Dedifferentiated amniotic fluid mesenchymal stem cell (primary cell): ENCODE measurements around the gene SCML1.
"Not testable (repeated sequence)": the region's sequence is repeated elsewhere in the genome, so short reads cannot be mapped to it uniquely, and the experiment has no call there.

ENCODE experiments used
- DNase-seq: peaks from one replicate; pipeline ENCODE4 v3.0.0-alpha.2; 2016; ENCODE audit errors: extremely low spot score

The SCML1 gene

DNA sequence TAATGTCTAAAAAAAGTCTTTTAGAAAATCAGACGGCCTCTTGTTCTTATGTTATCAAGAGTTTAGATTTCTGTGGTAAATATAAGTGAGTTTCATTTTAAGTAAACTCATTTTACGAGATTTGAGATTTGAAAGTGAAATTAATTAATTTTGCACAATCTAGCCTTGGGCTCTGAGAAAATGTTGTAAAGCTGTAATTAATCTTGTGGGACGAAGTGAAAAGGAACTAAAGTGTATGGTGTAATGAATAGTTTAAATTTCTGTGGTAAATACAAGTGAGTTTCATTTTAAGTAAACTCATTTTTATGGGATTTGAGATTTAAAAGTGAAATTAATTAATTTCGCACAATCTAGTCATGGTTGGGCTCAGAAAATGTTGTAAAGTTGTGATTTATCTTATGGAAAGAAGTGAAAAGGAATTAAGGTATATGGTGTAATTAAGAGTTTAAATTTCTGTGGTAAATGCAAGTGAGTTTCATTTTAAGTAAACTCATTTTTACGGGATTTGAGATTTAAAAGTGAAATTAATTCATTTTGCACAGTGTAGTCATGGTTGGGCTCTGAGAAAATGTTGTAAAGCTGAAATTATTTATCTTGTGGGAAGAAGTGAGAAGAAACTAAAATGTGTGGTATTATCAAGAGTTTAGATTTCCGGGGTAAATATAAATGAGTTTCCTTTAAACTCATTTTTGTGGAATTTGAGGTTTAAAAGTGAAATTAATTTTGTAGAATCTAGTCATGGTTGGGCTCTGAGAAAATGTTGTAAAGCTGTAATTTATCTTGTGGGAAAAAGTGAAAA lies 1.6 kb downstream of the SCML1 start:
- no peak for DNase-seq

DNA sequence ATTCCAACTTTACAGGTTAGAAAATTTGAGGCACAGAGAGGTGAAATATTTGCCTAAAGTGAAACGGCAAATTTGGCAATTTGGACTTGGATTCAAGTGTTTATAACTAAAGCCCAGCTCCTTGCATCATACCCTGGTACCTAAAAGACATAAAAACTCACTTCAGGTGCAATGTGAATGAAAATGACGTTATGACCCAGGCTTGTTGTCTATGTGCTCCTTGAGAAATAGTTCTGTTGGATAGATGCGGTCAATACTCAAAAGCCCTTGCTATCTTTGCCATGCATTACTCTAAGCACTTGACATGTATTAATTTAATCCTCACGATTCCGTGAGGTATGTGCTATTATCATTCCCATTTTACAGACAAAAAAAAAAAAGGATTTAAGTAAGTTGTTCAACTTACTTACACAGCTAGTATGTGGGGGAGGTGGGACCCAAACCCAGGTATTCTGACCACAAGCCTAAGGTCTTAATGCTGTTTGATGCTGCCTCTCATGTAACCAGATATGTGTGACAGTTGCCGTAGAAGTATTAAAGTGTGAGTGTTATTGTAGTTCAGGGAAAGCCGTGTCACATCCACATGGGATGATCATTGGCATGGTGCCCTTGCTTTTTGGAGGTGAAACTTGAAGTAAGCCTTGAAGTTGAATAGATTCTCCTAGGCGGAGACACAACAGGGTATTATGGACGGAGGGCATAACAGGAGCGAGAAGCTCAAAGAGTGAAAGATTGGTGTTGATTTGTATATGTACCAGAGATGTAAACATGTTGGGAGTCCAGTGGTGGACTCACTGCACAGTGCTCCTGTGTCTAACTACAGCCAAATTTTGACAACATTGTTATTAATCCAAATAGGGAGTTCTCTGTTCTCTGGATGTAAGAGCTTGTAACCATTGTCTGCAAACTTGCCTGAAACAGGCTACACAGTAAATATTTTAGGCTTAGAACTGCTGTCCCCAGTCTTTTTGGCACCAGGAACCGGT lies 3.1 kb downstream of the SCML1 start:
- no peak for DNase-seq

DNA sequence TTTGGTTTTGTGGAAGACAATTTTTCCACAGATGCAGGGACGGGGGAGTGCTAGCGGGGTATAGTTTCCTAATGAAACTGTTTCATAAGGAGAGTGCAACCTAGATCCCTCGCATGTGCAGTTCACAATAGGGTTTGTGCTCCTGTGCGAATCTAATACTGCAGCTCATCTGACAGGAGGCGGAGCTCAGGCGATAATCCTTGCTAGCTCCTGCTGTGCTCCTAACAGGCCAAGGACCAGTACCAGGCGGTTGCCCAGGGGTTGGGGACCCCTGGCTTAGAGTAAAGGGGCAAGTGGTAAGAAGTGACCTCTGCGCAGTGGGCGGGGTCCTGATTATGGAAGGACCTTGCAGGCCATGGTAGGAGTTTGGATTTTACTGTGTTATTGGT lies 3.8 kb downstream of the SCML1 start:
- DNase-seq: no peak

DNA sequence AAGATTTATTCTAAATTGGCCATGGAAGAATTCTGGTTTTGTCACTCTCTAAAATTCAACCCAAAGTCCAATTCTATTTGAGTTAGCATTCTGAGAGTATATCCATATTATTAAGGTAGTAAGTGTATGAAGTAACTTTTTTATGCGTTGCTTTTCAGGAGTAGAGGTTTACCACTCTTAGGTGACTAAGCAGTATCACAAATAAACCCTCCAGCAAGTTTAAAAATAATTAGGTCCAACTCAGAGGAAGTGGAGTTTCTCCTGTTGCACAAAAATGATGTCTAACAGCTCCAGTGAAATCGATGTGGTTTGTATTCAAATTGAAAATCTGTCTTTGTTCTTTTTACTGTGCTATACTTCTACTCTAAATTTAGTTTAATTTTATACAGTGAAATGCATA lies 6.6 kb downstream of the SCML1 start:
- no peak for DNase-seq

DNA sequence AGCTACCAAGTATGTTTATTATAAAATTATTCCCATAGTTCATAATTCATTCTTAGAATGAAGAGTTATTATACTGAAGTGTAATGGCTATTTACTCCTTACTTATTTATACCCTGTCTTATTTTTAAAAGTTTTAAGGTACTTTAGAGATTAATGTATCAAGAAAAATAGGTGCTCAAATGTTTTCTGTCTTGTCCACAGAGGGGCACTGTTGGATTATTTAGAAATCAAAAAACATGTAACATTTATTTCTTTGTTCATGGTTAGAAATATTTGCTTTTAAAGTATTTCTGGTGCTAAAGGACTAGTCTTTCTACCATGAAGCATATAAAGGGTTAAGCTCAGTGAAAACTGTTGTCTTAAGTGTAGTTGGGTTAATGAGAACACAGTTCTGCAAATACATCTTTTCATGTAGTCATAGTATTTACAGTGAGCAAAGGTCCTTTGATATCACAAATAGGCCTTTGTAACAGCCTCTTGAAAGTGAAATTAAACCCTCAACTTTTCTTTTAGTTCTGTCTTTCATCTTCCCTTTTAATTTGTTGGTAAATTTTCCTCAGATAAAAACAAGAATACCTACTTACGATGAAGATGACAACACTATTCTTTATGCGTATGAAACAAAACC lies 7.7 kb downstream of the SCML1 start:
- no peak for DNase-seq

DNA sequence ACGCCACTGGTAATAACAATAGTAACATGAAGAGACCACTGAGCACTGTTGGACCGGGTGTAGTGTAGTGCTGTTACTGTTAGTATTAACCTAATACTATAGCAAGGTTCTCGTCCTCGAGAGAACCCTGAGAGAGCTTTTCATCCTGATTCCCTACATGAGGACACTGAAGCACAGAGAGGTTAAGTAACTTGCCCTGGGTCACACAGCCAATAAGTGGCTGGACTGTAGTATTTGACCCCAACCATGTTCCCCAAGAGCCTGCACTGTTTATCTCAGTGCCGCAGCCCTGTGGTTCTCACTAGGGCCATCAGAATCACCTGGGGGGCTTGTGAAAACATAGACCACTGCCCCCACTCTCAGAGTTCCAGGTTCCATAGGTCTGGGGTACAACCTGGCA lies 10.4 kb downstream of the SCML1 start:
- DNase-seq: no peak

DNA sequence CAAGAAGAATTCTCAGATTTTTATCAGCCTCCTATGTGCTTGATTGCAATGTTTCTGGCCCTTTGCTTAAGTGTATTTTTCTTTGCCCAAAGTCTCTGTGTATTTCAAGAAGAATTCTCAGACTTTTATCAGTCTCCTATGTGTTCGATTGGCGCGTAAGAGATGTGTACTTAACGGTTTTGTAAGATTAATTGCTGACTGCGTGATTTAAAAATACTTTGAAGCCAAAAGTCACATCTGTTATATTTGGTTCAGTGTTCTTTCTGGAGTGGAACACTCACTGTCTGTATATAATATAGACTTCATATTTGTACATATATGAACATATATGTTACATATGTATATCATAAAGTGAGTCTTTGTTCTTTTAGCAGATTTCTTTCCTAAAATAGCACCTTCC lies 11.4 kb downstream of the SCML1 start:
- no peak for DNase-seq

DNA sequence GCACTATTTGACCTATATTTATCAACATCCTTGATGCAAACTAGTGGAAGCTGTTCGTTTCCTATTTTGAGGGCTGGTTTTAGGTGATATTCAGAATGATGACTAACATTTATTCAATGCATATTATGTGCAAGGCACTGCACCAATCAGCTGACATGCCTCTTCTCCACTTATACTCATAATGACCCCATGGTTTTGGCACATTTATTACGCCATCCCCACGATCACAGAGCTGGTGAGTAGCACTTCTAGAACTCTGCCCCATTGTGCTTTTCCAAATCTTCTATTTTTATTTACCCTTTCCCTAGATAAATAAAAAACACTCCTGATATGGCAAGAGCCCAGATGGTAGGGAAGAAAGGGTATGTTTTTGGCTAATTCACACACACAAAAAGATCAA lies 13.1 kb downstream of the SCML1 start:
- no peak for DNase-seq

DNA sequence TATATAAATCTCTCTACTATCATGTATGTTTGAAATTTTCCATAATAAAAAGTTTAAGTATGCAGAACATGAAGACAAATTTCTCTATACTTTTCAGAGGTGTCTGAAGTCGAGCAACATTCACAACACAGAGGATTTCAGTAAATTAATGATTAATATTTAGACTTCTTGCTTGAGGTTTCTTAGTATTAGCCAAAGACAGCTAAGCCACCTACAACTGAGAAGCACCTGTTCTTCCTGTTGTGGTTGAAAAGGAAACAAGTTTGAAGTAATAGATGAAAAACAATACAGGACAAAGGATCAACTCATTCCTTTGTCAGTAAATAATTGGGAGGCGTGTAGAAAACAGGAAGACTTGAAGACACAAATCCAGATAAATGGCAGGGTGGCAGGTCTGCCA lies 21.1 kb downstream of the SCML1 start:
- DNase-seq: no peak

DNA sequence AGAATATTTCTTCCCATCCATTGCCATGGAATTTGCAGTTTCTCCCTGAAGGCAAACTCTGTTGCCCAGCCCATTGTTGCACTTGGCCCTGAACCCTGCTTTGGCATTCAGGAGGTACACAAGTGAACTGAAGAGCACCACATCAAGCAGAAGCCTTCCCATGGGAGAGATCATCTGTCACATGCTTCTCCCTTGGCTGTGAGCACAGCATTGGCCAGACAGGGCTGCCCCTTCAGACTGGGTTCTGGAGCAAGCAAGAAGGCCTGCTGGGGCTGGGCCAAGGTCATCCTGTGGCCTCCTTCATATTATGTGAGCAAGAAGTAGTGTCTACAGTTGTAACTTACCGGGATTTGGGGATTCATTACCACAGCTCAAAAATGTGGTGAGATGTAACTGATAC lies 22.7 kb downstream of the SCML1 start:
- no peak for DNase-seq

DNA sequence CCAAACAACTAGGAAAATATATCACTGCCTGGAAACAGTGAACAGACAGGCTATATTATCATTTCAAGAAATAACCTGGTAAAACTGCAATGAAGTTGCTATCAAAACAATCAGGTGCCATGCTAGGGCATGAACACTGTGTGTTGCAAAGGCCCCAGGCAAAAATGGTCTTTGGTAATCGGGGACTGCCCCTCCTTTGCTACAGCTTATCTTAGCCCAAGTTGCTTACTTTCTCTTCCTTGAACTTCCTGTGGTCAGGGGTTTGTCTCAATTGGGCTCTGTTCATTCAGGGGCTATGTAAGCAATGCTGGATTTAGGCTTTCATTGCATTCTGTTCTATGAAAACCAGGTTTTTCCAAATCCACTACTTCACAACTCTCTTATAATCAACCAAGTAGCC lies 30.4 kb downstream of the SCML1 start:
- no peak for DNase-seq

DNA sequence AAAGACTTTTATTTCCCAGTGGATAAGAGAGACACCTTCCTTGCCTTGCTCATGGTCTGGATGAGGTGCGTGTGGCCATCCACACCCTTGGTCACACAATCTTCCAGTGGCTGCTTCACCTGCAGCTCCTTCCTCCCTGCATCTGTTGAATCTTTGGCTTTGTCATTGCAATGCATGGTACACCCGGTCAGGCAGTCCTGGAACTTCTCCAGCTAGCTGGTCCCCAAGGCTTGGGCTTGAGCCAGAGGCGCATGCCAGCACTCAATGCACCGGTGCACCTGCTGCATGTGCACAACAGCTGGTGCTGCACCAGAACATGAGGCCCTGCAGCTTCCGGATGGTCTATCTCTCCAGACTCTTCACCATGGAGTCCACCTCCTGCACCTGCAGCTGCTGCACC lies 31.7 kb downstream of the SCML1 start:
- DNase-seq: no peak

DNA sequence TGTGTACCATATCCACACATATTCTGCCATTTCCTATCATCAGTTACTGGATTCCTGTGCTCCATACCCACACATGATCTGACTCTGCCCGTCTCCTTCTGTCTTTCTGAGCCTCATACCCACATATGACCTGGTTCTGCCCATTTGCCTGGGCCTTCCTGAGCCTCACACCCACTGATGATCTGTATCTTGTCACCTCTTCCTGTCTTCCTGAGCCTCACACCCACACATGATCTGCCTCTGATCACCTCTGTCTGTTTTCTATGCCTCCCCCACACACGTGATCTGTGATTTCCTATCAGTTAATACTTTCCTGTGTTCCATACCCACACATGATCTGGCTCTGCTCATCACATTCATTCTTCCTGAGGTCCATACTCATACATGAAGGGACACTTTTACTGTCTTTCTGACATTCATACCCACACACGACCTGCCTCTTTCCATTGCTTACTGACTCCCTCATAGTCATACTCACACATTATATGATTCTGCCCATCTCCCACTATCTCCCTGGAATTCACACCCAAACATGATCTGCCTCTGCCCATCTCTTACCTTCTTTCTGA lies 32.5 kb downstream of the SCML1 start:
- no peak for DNase-seq

DNA sequence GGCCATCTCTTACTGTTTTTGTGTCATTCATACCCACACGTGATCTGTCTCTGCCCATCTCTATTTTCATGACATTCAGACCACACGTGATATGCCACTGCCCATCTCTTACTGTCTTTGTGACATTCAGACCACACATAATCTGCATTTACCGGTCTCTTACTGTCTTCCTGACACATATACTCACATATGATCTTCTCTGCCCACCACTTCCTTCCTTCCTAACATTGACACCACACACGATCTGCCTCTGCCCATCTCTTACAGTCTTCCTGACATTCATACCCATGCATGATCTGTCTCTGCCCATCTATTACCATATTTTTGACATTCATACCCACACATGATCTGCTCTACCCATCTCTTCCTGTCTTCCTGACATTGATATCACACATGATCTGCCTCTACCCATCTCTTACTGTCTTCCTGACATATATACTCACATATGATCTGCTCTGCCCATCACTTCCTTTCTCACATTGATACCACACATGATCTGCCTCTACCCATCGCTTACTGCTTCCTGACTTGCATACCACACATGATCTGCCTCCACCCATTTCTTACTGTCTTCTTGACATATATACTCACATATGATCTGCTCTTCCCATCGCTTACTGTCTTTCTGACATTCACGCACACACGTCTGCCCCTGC lies 36.1 kb downstream of the SCML1 start:
- no peak for DNase-seq

DNA sequence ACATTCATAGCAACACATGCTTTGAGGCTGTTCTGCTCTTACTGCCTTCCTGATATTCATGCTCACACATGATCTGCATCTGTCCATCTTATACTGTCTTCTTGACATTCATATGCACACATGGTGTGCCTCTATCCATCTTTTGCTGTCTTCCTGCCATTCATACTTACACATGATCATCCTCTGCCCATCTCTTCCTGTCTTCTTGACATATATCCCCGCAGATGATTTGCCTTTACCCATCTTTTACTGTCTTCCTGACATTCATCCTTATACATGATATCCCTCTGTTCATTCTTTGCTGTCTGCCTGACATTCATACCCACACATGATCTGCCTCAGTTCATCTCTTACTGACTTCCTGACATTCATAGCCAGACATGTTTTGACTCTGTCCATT lies 36.8 kb downstream of the SCML1 start:
- DNase-seq: no peak

DNA sequence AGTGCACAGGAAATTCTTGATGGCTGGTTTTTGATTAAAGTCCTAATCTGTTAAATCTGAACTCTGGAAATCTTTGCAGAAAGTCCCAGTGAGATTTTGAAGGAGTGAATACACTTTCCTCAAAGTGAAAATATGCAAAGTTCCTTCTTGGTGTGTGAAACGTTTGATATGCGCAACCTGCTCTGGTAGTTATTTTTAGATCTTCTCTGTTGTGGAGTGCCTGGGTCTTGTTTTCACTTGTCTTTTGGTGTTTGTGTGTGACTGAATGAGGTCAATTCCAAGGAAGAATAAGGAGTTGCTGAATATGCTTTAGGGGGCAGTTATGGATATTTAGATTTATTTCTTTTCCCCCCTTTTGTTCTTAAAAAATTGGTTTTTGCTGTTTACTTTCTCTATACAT lies 41.7 kb downstream of the SCML1 start:
- DNase-seq: no peak

DNA sequence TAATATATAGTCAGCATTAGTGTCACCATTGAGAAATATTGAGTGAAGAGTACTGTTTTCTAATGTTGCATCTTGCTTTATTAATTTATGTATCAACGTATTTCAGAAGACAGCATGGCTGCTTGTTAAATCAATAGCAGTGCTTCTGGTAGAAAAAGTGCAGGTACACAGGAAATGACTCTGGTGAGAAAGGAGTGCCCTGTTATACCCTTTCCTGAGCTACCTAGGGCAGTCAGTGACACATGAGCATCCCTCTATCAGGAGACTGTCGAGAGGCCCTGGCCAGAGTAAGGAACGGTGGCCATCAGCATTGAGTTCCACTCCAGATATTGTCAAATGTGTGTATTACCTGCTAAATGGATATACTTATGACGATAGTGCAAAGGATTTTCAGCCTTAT lies 42.1 kb downstream of the SCML1 start:
- no peak for DNase-seq

DNA sequence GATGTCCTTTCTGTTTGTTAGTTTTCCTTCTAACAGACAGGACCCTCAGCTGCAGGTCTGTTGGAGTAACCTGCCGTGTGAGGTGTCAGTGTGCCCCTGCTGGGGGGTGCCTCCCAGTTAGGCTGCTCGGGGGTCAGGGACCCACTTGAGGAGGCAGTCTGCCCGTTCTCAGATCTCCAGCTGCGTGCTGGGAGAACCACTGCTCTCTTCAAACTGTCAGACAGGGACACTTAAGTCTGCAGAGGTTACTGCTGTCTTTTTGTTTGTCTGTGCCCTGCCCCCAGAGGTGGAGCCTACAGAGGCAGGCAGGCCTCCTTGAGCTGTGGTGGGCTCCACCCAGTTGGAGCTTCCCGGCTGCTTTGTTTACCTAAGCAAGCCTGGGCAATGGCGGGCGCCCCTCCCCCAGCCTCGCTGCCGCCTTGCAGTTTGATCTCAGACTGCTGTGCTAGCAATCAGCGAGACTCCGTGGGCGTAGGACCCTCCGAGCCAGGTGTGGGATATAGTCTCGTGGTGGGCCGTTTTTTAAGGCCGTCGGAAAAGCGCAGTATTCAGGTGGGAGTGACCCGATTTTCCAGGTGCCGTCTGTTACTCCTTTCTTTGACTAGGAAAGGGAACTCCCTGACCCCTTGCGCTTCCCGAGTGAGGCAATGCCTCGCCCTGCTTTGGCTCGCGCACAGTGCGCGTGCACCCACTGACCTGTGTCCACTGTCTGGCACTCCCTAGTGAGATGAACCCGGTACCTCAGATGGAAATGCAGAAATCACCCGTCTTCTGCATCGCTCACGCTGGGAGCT lies 49.5 kb downstream of the SCML1 start:
- not testable (repeated sequence) for DNase-seq

DNA sequence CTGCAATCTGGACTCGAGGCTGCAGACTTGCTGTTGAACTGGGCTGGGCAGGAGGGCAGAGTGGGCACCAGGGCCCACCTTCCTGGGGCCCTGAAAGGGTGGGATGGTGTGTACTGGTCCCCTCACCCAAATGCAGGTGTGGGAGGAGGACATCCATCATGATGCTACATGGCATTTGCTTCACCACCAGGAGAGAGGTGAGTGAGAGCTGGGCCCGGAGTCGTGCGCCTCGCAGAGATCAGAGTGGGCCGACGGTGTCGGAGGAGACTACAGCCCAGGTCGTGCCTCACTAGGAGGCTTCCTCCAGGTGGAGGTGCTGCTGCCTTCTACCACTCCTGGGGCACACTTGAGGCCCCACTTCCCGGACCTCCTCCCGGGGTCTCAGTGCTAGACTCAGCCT lies 50.3 kb downstream of the SCML1 start:
- no peak for DNase-seq

DNA sequence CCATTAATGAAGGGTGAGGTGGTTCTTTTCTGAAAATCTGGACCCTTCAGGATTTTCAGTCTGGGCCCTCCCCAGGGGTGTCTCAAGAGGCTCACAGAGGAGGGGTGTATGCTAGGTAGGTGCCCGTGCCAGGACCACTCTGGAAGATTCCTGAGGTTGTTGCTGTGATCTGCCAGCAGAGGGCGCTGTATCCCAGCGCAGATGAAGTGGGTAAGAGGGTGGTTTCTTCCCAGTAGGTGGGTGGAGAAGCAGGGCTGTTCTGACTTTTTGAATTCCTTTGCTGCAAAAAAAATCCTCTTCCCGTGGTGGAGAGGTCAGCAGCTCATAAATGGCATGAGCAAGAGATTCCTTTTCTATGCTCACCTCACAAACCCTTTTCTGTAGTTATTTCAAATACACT lies 51.1 kb downstream of the SCML1 start:
- DNase-seq: no peak
